ENCODE results near the gene ALG10.
"Not testable (repeated sequence)": the region's sequence is repeated elsewhere in the genome, so short reads cannot be mapped to it uniquely, and the experiment has no call there.

ALG10 gene

GRCh38 chr12:34021071-34021470, 1.2 kb upstream of the ALG10 start:
- no peak for DNase-seq (ENCODE audit: low read depth in 1 of 2, low spot score in 1 of 2)
- no peak for TF ChIP-seq GABPA (IDR thresholded peaks at IDR 0.05; ENCODE audit: low read depth)
- no peak for TF ChIP-seq REST (IDR thresholded peaks at IDR 0.05; ENCODE audit: insufficient replicate concordance, low read depth)
- TF ChIP-seq SPI1 (IDR thresholded peaks at IDR 0.05; ENCODE audit: borderline replicate concordance, low read depth): no peak
- TF ChIP-seq POLR2AphosphoS5 (IDR thresholded peaks at IDR 0.05; ENCODE audit: low read depth): no peak
- no peak for TF ChIP-seq CTCF (IDR thresholded peaks at IDR 0.05; ENCODE audit: insufficient read depth, low read length)
- Histone ChIP-seq H3K4me3 (replicated peaks; ENCODE audit: insufficient read depth, low read length) (no peak overlapping the region), H3K27ac (replicated peaks) (no peak overlapping the region), H3K27me3 (ENCODE audit: insufficient read depth, poor library complexity, severe bottlenecking) (no peaks in the 10 kb centered on the region)

GRCh38 chr12:34027661-34028060, 5.4 kb downstream of the ALG10 start:
- H3K27me3 ChIP-seq (ENCODE audit: insufficient read depth, poor library complexity, severe bottlenecking); DNase-seq (ENCODE audit: low read depth in 1 of 2, low spot score in 1 of 2); H3K27ac ChIP-seq (replicated peaks); H3K4me3 ChIP-seq (replicated peaks; ENCODE audit: insufficient read depth, low read length): not testable (repeated sequence)

- no peaks in the 10 kb centered on the region for H3K27me3 ChIP-seq (ENCODE audit: insufficient read depth, poor library complexity, severe bottlenecking)
- H3K4me3 ChIP-seq (replicated peaks; ENCODE audit: insufficient read depth, low read length): no peak overlapping the region
- no peak for DNase-seq (ENCODE audit: low read depth in 1 of 2, low spot score in 1 of 2)
- no peak for TF ChIP-seq SPI1 (IDR thresholded peaks at IDR 0.05; ENCODE audit: borderline replicate concordance, low read depth)
- TF ChIP-seq POLR2AphosphoS5 (IDR thresholded peaks at IDR 0.05; ENCODE audit: low read depth): no peak
- TF ChIP-seq GABPA (IDR thresholded peaks at IDR 0.05; ENCODE audit: low read depth): no peak
- no peak for TF ChIP-seq CTCF (IDR thresholded peaks at IDR 0.05; ENCODE audit: insufficient read depth, low read length)
- no peak for TF ChIP-seq REST (IDR thresholded peaks at IDR 0.05; ENCODE audit: insufficient replicate concordance, low read depth)
- H3K27ac ChIP-seq (replicated peaks): no peak overlapping the region
Observed at GRCh38 chr12:34030591-34030990, 8.3 kb downstream of the ALG10 start.

- peak in 1 of 2 experiments; percentile 2 for DNase-seq (ENCODE audit: low read depth in 1 of 2, low spot score in 1 of 2)
- TF ChIP-seq GABPA (IDR thresholded peaks at IDR 0.05; ENCODE audit: low read depth): no peak
- TF ChIP-seq CTCF (IDR thresholded peaks at IDR 0.05; ENCODE audit: insufficient read depth, low read length): no peak
- no peak for TF ChIP-seq REST (IDR thresholded peaks at IDR 0.05; ENCODE audit: insufficient replicate concordance, low read depth)
- no peak for TF ChIP-seq SPI1 (IDR thresholded peaks at IDR 0.05; ENCODE audit: borderline replicate concordance, low read depth)
- TF ChIP-seq POLR2AphosphoS5 (IDR thresholded peaks at IDR 0.05; ENCODE audit: low read depth): no peak
- Histone ChIP-seq H3K4me3 (replicated peaks; ENCODE audit: insufficient read depth, low read length) (no peak overlapping the region), H3K27ac (replicated peaks) (no peak overlapping the region), H3K27me3 (ENCODE audit: insufficient read depth, poor library complexity, severe bottlenecking) (no peaks in the 10 kb centered on the region)
Observed at GRCh38 chr12:34033628-34034296, 11.5 kb downstream of the ALG10 start.

- not testable (repeated sequence) for H3K4me3 ChIP-seq (replicated peaks; ENCODE audit: insufficient read depth, low read length); H3K27me3 ChIP-seq (ENCODE audit: insufficient read depth, poor library complexity, severe bottlenecking); H3K27ac ChIP-seq (replicated peaks); DNase-seq (ENCODE audit: low read depth in 1 of 2, low spot score in 1 of 2)
Observed at GRCh38 chr12:34038357-34038756, 16.1 kb downstream of the ALG10 start.
